ENCODE data around the gene TMEM92. TPM values are rescaled to one million over a fixed set of nuclear protein-coding genes. Genes with fewer than 3 reads are reported as not detected.

Gene TMEM92
- polyA plus RNA-seq, 1 donor (not counting 4 experiments of a cell fraction or from before 2014, with no cell fraction given) = 0.88 TPM

DNA sequence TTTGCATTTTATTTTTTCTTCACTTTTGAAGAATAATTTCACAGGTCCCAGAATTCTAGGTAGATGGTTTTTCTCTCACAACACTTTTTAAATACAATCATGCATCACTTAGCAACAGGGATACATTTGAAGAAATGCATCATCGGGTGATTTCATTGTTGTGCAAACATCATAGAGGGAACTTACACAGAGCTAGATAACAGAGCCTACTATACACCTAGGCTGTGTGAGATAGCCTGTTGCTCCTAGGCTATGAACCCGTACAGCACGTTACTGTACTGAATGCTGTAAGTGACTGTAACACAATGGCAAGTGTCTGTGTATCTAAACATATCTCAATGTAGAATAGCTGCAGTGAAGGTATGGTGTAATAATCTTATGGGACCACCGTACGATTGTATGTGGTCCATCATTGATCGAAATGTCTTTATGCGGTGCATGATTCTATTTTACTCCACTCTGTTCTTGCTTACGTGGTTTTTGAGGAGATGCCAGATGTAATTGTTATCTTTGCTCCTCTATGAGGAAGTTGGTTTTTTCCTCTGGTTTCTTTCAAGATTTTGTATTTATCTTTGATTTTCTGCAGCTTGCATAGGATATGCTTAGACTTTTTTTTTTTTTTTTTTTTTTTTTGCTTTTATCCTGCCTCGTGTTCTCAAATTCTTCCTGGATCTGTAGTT lies 35.5 kb upstream of the TMEM92 start:
- Histone ChIP-seq H3K4me1 (ENCODE audit: control insufficient read depth, extremely low read depth, insufficient read depth, low read length) (no peaks in the 10 kb centered on the region), H3K9me1 (ENCODE audit: control insufficient read depth, extremely low read depth, insufficient read depth, low read length) (no peaks in the 10 kb centered on the region), H4K20me1 (ENCODE audit: control insufficient read depth, extremely low read depth, insufficient read depth, low read length) (no peaks in the 10 kb centered on the region), H3K36me3 (ENCODE audit: control insufficient read depth in 2 of 2, extremely low read depth in 1 of 2, insufficient read depth in 2 of 2, low read length in 2 of 2) (no peaks in the 10 kb centered on the region), H3K4me3 (ENCODE audit: control insufficient read depth in 2 of 3, extremely low read depth in 1 of 3, insufficient read depth in 2 of 3, low read depth in 1 of 3, low read length in 3 of 3) (no peak overlapping the region), H3K27ac (ENCODE audit: control insufficient read depth, insufficient read depth, low read length) (no peak overlapping the region), H3K79me2 (ENCODE audit: control insufficient read depth, insufficient read depth, low read length) (no peaks in the 10 kb centered on the region), H3K27me3 (ENCODE audit: control insufficient read depth, extremely low read depth, insufficient read depth, low read length) (peaks cover 3% of the 10 kb centered on the region), H3K9me3 (ENCODE audit: control insufficient read depth, low read depth, low read length) (no peaks in the 10 kb centered on the region), H2AFZ (ENCODE audit: control insufficient read depth, low read length) (no peak overlapping the region), H3K9ac (ENCODE audit: control insufficient read depth, extremely low read depth, insufficient read depth, low read length) (no peak overlapping the region), H3K4me2 (ENCODE audit: control insufficient read depth, extremely low read depth, insufficient read depth, low read depth, low read length) (no peak overlapping the region)
- no peak for DNase-seq (ENCODE audit: low read depth, low spot score)
- TF ChIP-seq EZH2 (IDR thresholded peaks at IDR 0.05; ENCODE audit: low read length) = no peak
- FAIRE-seq = no peak
- dilution Hi-C loops (cut with MboI; ENCODE audit: extremely low pct_ligation_motif_present, low sequenced_read_pairs) = no loop called here

DNA sequence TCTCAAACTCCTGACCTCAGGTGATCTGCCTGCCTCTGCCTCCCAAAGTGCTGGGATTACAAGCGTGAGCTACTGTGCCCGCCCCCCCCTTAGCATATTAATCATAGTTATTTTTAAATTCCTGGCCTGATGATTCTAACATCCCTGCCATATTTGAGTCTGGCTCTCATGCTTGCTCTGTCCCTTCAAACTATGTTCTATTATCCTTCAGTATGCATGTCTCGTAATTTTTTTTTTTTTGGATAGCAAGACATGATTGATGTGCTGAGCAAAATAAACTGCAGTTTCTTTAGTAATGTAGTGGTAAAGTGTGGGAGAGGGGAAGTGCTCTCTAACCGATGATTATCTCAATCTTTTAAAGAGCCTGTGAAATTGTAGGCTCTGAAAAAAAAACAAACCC lies 34.3 kb upstream of the TMEM92 start:
- FAIRE-seq (no peak), DNase-seq (ENCODE audit: low read depth, low spot score) (no peak)
- Histone ChIP-seq H3K4me3 (ENCODE audit: control insufficient read depth in 2 of 3, extremely low read depth in 1 of 3, insufficient read depth in 2 of 3, low read depth in 1 of 3, low read length in 3 of 3) (no peak overlapping the region), H3K27ac (ENCODE audit: control insufficient read depth, insufficient read depth, low read length) (no peak overlapping the region), H3K9ac (ENCODE audit: control insufficient read depth, extremely low read depth, insufficient read depth, low read length) (no peak overlapping the region), H3K36me3 (ENCODE audit: control insufficient read depth in 2 of 2, extremely low read depth in 1 of 2, insufficient read depth in 2 of 2, low read length in 2 of 2) (no peaks in the 10 kb centered on the region), H3K9me1 (ENCODE audit: control insufficient read depth, extremely low read depth, insufficient read depth, low read length) (no peaks in the 10 kb centered on the region), H3K4me2 (ENCODE audit: control insufficient read depth, extremely low read depth, insufficient read depth, low read depth, low read length) (no peak overlapping the region), H2AFZ (ENCODE audit: control insufficient read depth, low read length) (no peak overlapping the region), H3K4me1 (ENCODE audit: control insufficient read depth, extremely low read depth, insufficient read depth, low read length) (no peaks in the 10 kb centered on the region), H3K79me2 (ENCODE audit: control insufficient read depth, insufficient read depth, low read length) (no peaks in the 10 kb centered on the region), H4K20me1 (ENCODE audit: control insufficient read depth, extremely low read depth, insufficient read depth, low read length) (no peaks in the 10 kb centered on the region), H3K27me3 (ENCODE audit: control insufficient read depth, extremely low read depth, insufficient read depth, low read length) (peaks cover 3% of the 10 kb centered on the region), H3K9me3 (ENCODE audit: control insufficient read depth, low read depth, low read length) (no peaks in the 10 kb centered on the region)
- dilution Hi-C loops (cut with MboI; ENCODE audit: extremely low pct_ligation_motif_present, low sequenced_read_pairs) = no loop called here
- TF ChIP-seq EZH2 (IDR thresholded peaks at IDR 0.05; ENCODE audit: low read length) = no peak
- TF ChIP-seq, protein P1, sequence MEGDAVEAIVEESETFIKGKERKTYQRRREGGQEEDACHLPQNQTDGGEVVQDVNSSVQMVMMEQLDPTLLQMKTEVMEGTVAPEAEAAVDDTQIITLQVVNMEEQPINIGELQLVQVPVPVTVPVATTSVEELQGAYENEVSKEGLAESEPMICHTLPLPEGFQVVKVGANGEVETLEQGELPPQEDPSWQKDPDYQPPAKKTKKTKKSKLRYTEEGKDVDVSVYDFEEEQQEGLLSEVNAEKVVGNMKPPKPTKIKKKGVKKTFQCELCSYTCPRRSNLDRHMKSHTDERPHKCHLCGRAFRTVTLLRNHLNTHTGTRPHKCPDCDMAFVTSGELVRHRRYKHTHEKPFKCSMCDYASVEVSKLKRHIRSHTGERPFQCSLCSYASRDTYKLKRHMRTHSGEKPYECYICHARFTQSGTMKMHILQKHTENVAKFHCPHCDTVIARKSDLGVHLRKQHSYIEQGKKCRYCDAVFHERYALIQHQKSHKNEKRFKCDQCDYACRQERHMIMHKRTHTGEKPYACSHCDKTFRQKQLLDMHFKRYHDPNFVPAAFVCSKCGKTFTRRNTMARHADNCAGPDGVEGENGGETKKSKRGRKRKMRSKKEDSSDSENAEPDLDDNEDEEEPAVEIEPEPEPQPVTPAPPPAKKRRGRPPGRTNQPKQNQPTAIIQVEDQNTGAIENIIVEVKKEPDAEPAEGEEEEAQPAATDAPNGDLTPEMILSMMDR (optimal IDR thresholded peaks at IDR 0.05 in 1 of 3, IDR thresholded peaks at IDR 0.05 in 1 of 3, conservative IDR thresholded peaks at IDR 0.05 in 1 of 3; ENCODE audit: extremely low read depth in 1 of 3, insufficient read depth in 2 of 3, low read length in 3 of 3) = no peak

DNA sequence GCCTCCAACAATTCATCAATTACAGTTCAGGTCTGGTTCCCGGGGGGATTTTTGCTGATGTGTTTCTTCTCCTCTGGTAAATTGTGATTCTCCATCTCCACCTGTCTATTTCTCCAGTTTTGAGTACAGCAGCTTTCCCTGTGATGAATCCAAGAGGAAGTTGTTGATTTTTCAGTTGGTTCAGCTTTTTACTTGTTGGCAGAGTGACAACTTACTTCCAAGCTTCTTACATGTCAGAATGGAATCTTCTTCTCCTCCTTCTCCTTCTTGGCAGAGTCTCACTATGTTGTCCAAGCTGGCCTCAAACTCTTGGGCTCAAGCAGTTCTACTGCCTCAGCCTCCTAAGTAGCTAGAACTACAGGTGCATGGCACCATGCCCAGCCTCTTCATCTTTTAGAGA lies 33.4 kb upstream of the TMEM92 start:
- H3K27me3 ChIP-seq (ENCODE audit: control insufficient read depth, extremely low read depth, insufficient read depth, low read length) = peaks cover 3% of the 10 kb centered on the region
- no peak for FAIRE-seq
- DNase-seq (ENCODE audit: low read depth, low spot score) = no peak

More for the DNA sequence above, 33.4 kb upstream of the TMEM92 start:
- H3K36me3 ChIP-seq (ENCODE audit: control insufficient read depth in 2 of 2, extremely low read depth in 1 of 2, insufficient read depth in 2 of 2, low read length in 2 of 2) = no peaks in the 10 kb centered on the region
- H3K9ac ChIP-seq (ENCODE audit: control insufficient read depth, extremely low read depth, insufficient read depth, low read length) = no peak overlapping the region
- no peaks in the 10 kb centered on the region for H3K9me1 ChIP-seq (ENCODE audit: control insufficient read depth, extremely low read depth, insufficient read depth, low read length)
- H3K4me1 ChIP-seq (ENCODE audit: control insufficient read depth, extremely low read depth, insufficient read depth, low read length) = no peaks in the 10 kb centered on the region
- H2AFZ ChIP-seq (ENCODE audit: control insufficient read depth, low read length) = no peak overlapping the region
- dilution Hi-C loops (cut with MboI; ENCODE audit: extremely low pct_ligation_motif_present, low sequenced_read_pairs) = no loop called here
- no peak overlapping the region for H3K27ac ChIP-seq (ENCODE audit: control insufficient read depth, insufficient read depth, low read length)
- H3K4me2 ChIP-seq (ENCODE audit: control insufficient read depth, extremely low read depth, insufficient read depth, low read depth, low read length) = no peak overlapping the region
- no peak for TF ChIP-seq EZH2 (IDR thresholded peaks at IDR 0.05; ENCODE audit: low read length)
- TF ChIP-seq, protein P1 (optimal IDR thresholded peaks at IDR 0.05 in 1 of 3, IDR thresholded peaks at IDR 0.05 in 1 of 3, conservative IDR thresholded peaks at IDR 0.05 in 1 of 3; ENCODE audit: extremely low read depth in 1 of 3, insufficient read depth in 2 of 3, low read length in 3 of 3) = no peak
- H3K4me3 ChIP-seq (ENCODE audit: control insufficient read depth in 2 of 3, extremely low read depth in 1 of 3, insufficient read depth in 2 of 3, low read depth in 1 of 3, low read length in 3 of 3) = no peak overlapping the region
- H3K79me2 ChIP-seq (ENCODE audit: control insufficient read depth, insufficient read depth, low read length) = no peaks in the 10 kb centered on the region
- H4K20me1 ChIP-seq (ENCODE audit: control insufficient read depth, extremely low read depth, insufficient read depth, low read length) = no peaks in the 10 kb centered on the region
- no peaks in the 10 kb centered on the region for H3K9me3 ChIP-seq (ENCODE audit: control insufficient read depth, low read depth, low read length)

All from keratinocyte (primary cell).